Measurements from ENCODE around the gene TTLL5.

TTLL5 gene

DNA sequence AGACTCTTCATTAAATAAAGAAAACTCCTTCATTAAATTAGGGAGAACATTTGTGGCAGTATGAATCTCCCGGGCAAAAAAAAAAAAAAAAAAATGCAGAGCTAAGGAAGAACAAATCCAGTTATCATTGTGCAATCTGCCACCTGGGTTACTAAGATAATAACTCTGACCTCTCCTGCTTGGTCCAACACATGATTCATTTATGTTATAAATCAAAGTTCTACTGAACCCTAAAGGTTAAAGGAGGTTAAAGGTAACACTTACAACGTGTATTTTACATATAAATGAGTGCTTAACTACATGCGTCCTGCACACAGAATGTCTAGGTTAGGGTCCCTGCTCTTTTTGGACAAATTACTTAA, 316.5 kb downstream of the TTLL5 start:
- peak; percentile 69 for DNase-seq

DNA sequence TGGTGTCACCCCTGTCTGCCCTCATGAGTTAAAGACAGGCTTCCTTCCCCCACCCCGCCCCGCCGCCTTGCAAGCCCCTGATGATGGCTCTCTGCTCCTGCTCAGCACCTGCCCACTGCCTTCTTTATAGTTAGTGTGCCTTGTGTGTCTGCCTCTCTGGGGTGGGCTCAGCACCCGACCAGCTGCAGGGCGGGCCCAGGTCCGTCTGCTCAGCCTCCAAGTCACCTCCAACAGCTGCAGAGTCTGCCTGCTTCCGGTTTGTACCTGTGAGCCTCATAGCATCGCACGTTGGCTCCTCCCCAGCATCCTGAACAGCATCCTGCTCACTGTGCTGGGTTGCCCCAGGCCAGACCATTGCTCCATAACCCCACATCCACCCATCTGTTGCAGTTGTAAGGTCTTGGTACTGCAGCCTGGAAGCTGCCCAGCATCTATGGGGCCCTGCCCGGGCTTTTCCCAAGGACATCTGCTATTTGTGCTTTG, 317.2 kb downstream of the TTLL5 start:
- DNase-seq = peak; percentile 40

DNA sequence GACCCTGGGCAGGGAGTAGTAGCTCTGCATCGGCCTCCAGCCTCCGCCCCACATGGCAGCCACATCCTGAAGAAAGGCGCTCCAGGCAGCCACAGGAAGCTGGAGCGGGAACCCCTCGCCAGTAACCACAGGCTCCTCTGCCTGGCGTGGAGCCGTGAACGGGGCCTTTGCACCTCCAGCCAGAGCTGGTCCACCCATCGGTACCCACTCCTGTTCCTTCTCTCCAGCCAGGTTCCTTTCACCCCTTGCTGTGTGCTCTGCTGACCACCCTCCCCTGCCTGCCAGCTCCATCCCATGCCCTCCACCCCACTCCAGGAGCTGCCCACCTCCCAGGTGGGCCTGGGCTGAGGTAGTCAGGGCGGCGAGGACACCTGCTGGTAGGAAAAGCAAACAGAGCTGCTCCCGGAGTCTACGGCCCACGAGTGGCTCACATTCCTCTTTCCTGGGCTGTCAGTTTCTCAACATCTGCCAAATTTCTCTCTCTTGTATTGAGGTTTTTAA, 318.1 kb downstream of the TTLL5 start:
- peak; percentile 59 for DNase-seq

DNA sequence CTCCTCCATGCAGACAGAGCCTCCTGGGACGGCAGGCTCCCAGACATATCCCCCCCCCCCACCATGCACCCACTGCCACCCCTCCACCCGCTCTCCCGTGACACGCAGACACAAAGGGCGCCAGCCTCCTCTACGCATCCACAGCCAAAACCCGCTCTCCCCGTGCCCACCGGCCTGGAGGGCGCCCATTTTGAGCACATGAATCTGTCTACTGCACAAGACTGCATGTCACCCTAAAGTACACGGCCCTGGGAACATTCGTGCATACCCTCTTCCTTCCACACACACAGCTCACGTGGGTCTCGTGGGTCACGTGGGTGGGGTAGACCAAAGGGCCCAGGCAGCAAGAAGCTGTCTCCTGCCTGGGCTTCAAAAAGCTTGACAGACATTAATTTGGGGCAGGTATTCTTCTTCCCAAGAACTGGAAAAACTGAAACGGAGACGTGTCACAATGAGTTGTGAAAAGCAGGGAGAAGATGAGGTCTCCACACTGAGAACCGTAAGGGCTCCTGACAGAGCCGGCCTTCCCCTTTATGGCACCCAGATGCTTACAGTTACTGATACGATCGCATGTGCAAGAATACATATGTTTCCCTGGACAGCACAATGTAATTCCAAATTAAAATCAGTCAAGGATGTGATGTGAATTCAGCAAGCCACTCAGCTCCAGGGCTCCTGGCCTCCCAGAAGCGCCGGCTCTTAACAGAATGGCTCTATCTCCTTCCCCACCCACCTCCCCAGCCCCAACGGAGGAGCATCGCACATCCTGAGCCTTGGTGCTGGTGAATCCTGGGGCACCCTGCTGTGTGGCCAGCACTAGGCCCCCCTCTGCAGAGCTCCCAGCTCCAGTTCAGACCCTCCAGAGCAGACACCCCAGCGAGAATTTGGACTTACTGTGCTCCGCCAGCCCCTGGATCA, 318.9 kb downstream of the TTLL5 start:
- no peak for DNase-seq

DNA sequence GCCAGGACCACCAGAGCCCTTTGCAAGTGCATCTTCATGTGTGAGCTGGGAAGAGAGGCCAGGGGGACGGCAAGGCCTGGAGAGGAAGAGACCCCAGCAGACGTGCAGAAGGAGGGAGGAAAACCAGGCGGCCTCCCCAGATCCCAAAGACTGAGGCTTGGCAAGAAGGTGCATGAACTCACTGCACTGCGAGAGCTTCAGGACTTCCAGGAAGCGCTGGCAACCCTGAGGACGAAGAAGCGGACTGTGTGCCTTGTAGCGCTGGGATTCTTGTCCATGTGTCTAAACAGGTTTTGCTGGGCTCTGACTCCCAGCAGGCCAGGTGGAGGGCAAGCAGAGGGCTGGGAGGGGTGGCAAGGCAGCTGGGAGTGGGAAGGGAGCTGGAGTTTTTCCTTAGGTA, 319.8 kb downstream of the TTLL5 start:
- no peak for DNase-seq

DNA sequence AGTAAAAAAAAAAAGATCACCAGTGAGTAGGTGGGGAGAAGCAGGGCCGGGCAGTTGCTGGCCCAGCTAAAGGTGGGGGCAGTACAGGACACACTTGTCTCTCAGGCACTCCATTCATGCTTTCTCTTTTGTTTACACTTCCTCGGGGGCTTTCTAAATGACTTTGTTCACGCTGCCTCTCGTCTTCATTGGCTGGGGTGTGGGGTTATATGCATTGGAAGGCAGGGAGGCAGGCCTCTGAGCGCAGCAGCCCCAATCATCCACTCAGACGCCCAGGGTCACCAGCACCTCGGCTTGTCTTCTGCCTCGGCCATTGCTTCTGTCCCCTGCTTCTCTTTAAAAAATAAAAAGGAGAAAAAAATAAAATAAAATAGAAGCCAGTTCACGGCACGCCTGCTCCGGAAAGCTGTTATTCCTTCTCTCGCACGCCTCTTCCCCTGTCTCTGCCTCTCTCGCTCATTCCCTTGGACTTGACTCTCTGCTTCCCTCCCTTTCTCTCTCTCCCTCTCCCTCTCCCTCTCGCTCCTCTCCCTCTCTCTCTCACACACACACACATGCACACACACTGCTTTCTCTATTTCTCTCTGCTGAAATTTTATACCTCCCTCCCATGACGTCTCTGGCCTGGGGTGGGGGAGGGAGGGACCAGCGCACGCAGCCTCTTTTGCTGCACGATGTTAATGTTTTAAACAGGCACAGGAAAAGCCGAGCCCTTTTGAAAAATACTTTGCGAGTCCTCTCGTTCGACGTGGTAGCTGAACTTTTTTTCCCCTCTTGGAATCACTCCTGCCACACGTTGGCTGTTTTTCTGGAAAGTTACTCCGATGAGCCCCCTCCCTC, 320.6 kb downstream of the TTLL5 start, which contains the start of gene TGFB3:
TGFB3 (minus strand) TSS at position 570 of the 840 bp plus-strand sequence. CDS start 1,102 bp downstream, outside the sequence.
- DNase-seq = peak; percentile 68

DNA sequence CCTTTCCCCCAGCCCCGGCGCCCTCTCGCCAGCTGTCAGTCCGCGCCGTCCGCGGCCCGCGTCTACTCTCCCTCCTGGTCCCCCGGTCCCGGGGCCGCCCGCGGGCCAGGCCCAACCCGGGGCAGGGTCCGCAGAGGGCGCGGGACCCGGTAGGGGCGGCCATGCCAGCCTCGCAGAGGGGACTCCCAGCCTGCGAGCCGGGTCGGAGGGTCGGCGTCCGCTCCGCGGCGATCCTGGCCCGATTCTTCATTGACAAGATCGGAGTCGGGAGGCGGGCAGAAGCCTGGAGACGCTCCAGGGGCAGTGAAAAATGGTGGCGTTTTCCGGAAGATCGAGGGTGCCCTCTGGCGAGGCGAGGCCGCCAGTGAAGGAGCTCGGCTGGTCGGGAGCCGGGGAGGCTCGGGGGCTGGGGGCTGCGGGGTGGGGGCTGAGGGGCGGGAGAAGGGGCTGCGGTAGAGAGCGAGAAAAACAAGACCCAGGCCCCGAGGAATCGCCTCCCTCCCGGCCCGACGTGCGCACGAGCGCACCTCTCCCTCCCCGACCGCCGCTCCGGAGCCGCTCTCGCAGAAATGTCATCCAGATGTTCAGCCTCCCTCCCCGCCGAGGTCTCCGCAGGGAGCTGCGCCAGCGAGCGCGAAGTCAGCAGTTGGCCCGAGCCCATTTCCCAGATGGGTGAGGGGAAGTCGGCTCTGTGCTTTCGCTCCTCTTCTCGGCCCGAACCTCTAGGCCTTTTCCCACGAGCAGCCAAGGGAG, 321.4 kb downstream of the TTLL5 start:
- DNase-seq = peak; percentile 82

DNA sequence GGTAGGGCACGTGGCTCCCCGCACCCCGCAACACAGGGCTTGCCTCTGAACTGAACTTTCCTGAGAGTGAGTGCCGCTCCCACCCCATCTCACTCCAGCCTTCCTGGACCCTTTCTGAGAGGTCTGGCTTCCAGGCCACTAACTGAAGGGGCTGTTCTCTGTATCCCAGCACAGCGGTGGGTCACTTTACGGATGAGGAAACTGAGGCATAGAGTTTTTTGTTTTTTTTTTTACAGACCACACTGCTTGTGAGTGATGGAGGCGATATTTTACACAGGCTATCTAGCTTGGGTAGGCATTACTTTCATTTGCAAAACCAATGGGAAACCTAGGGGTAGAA, 321.9 kb downstream of the TTLL5 start:
- DNase-seq = no peak

DNA sequence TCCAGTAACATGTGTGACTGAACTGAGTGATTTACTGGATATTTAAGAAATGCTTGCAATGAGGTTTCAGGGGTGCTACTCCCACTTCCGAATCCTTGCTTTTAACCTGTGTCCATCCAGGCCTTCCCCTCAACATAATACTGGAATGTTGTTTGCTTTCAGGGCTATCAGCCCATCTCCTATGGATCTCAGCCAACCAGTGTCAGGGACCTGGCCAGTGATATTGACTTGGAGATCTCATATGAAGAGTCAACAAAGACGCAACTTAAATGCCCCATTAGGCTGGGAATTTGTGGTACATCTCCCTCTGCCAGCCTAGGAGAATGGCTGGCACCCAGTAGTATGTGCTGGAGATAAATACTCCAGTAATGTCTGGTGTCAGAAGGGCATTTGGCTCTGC, 323.6 kb downstream of the TTLL5 start:
- peak; percentile 3 for DNase-seq

DNA sequence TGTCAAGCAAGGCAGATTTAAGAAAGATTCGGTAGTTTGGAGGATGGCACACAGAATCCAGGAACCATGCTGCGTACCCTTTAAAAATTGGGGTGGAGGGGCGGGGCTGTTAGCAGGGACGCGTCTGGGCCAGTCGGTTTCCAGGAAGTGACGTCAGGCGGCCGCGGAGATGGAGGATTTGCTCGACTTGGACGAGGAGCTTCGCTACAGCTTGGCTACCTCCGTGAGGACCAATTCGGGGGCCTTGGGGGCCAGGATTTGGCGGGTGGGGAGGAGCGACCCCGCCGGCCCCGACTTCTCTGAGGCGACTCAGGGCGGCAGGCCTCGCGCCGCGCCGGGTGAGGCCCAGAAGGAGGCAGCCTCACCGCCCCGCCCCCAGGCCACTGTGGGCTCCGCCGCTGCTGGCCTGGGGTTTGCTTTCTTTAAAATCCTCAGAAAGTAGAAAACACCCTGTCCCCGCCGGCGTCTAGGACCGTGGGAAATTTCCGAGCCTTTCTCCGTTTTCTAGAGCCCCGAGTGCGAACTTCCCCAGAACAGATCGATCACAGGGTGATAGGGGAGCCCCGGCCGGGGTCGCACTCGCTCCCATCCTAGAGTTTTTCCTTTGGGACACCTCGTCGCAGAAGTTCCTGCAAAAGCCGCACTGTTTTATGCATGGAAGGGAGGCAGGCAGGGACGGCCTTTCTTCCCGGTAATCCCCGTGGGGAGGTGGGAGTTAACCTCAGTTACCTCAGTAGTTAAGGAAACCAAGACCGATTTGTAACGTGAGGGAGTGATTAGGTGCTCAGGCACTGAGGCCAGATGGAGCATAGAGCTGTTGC, 324.8 kb downstream of the TTLL5 start, which contains the start of gene IFT43:
IFT43 (plus strand) TSS at position 146 of the 821 bp plus-strand sequence; CDS start at position 170, 24 bp downstream.
- DNase-seq = peak; percentile 83

DNA sequence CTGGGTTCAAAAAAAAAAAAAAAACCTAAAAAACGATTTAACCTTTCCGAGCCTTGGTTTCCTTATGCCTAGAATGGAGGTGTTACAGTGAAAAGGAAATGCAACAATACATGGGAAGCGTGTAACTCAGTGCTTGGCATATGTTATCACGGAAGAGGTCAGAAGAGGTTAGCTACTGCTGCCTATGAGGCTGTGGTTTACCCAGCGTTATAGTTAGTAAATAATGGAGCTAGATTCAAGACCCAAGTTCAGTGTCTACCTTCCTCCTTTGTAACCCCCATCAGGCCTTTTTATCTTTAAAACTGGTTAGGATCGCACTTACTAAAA, 325.4 kb downstream of the TTLL5 start:
- no peak for DNase-seq

DNA sequence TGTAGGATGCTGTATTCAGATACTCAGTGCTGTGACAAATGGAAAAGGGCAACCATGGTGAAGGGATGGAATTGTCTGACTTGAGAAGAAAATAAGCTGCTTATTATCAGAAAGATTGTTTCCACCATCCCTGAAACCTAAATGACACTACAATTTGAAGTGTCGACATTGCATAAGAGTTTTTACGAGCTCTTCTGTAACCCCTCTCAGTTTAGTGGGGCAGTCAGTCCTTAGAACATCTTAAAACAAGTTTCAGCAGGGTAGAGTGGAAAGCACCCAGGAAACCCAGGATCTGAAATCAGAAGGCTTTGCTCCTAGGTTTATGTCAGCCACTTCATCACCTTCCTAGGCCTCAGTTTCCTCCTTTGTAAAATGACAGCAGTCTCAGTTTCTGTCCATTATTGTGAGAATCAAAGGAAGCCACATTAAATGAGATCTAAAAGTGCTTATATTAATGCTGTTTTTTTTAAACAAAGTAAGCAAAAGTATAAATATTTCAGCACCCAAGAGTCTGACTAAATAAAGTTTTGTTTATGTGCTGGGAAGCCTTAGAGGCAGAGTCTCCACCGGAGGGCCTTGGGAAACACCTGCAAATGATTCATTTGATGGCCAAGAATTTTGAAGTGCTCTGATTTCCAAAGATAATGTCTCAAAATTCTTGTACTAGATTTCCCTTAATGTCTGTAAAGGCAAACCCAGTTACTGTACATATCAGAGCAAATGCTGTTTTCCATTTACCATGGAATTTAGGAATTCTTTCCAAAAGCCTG, 326.3 kb downstream of the TTLL5 start:
- no peak for DNase-seq

DNA sequence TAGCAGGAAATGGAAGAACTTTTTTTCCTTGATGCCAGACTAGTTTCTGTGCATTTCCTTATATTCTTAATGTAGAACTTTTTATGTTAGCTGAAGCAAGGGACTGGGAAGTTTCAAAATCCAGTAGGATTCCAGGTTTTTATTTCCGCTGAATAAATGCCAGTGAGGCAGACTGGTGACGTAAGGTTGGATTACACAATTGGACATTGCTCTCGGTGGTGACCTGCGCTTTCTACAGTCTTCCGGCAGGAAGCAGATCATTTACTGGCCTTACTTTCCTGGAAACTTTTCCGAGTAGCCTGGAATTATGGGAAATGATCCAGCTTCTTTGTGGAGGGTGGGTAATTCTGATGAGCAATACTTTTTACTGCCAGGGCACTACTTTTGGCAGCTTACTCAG, 328.1 kb downstream of the TTLL5 start:
- DNase-seq = no peak

DNA sequence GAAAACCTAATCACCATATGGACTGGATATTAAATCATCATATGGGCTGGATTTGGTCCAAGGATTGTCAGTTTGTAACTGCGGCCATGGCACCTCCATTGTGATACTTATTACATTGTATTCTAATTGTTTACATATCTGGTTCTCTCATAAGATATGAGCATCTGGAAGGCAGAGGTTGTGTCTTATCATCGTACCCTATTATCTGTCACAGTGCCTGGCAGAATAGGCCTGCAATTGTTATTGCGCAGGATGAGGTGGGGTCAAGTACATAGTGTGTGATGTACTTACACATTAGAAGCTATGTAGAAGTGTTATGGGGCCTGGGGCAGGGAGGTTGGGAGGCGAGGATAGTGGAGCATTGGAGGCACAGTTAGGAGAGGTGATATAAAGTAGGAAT, 329.3 kb downstream of the TTLL5 start:
- no peak for DNase-seq

DNA sequence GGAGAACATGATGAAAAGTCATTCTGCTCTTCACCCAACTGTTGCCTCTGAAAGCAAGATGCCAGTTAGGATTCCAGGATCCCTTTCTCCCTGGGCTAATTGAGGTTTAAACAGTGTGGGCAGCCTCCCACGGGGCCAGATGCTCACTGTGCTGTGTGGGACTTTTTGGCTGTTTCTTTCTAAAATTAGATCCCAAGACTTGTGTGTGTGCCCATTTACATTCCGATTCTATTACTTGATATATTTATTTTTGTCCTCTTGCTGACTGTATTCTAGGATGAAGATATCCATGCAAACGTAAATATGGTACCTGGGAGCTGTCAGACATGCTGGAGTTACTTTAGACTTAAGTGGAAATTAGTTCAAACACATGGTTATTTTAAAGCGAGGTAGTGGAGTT, 330.7 kb downstream of the TTLL5 start:
- DNase-seq = no peak

DNA sequence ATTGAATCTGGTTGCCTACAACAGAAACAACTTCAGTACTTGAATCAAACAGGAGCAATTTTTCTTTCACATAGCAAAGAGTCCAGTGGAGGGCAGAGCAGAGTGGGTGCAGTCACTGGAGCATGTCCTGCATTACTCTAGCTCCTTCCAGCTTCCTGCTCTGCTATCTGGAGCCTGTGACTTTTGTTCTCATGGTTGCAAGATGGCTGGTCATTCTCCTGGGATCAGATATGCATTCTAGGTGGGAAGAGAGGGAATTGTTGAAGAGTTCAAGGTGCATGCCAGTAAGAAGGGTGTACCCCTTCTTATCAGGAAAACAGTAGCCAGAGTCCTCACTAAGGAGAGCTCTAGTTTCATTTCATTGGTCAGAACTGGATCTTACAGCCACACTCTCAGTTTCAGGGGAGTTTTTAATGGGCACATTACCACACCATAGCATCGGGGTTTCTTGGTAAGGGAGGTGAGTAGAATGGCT, 332.6 kb downstream of the TTLL5 start:
- DNase-seq = no peak

DNA sequence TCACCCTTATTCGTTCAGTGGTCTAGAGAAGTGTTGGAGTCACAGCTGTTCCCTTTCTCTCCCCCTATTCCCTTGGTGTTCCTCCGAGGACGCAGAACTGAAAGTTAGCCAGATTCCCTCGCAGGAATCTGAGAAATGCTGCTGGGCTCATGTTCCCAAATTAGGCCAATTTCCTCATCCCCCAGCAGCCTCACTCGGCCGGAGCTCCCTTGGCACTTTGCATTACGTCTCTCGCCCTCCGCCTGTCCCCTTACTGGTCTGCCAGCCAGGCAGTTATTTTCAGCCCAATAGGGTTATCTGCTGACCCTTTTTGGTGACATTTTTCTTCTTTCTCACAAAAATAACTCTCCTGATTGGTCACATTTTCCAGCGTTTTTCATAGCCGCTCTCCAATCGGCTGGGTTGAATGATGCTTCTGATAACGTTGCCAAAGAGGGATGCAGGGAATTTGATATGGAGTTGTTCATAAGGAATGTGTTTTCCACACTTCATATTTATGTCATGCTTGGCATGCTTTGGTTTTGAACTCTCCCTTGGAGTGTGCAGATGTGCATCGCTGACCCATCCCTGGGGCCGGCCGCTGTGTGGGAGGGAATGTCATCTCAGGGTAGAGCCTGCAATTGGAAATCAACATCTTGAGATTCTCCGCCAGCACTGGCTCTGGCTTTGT, 334.5 kb downstream of the TTLL5 start:
- DNase-seq = no peak

DNA sequence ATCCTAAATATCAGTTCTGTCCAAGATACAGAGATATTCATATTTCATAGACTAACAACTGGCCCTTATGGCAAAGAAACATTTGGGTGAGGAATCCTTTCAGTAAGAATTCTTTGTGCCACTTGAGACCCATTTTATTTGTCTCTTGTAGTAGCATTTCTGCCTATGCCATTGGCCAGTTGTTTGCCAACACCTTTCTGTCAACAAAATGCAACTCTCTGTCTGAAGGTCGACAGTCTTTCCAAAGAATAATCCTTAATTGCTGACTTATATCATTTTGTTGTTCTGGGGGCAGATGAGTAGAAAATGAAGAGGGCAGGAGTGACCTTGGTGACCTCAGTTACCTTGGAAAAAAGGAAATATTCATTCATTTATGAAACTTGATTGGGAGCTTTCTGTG, 335.4 kb downstream of the TTLL5 start:
- no peak for DNase-seq

DNA sequence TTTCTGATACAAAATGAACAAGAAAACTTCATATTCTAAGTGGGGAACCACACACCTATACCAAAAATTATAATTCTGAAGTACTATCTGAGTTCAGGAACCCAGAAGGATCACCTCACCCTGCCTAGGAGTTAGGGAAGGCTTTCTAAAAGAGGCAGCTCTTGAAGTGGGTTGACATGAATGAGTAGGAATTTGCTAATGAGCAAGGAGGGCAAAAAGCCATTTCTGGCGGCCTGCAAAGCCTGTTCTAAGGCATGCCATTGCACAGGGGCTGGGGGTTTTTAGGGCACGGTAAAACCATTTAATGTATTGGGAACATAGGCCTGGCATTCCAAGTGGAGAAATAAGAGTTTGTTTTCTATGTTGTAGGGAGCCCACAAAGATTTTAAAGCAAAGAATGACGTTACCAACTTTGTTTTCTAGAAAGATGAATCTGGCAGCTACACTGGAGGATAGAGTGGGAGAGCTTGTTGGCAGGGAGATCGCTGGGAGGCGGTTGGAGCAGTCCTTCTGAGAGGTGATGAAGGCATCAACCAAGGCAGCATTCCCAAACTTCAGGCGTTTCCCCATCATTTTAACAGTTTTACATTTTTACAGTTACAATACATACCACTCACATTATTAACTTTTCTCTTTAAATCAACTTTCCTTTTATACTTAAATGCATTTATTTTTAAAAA, 338.6 kb downstream of the TTLL5 start:
- DNase-seq = no peak

DNA sequence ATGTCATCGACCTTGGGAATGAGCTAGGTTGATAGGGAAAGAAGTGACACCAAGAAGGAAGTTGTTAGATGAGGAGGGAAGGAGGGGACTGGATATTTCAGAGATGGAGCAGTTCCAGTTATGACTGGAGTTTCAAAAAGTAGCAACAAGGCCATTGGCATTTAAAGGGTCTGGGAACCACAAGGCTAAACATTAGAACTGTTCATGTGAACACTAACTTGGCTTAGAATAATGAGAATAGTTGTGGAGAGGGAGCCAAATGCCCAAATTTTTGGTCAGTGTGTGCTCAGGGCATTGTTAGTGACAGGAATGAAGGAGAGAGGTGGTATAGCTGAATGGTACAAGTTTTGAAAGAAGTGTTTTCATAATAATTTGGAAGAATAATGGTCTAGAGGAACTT, 341.3 kb downstream of the TTLL5 start:
- no peak for DNase-seq
